Measurements from ENCODE around the gene ZDHHC11B. TPM values are rescaled to one million over a fixed set of nuclear protein-coding genes. Genes with fewer than 3 reads are reported as not detected.
A peak's percentile ranks its signal among the peaks of the same experiment; 100 is the strongest.
"Not testable (repeated sequence)": the region's sequence is repeated elsewhere in the genome, so short reads cannot be mapped to it uniquely, and the experiment has no call there.

Gene ZDHHC11B
- total and polyA plus RNA-seq, 2 experiments from 2014 or later = not detected

DNA sequence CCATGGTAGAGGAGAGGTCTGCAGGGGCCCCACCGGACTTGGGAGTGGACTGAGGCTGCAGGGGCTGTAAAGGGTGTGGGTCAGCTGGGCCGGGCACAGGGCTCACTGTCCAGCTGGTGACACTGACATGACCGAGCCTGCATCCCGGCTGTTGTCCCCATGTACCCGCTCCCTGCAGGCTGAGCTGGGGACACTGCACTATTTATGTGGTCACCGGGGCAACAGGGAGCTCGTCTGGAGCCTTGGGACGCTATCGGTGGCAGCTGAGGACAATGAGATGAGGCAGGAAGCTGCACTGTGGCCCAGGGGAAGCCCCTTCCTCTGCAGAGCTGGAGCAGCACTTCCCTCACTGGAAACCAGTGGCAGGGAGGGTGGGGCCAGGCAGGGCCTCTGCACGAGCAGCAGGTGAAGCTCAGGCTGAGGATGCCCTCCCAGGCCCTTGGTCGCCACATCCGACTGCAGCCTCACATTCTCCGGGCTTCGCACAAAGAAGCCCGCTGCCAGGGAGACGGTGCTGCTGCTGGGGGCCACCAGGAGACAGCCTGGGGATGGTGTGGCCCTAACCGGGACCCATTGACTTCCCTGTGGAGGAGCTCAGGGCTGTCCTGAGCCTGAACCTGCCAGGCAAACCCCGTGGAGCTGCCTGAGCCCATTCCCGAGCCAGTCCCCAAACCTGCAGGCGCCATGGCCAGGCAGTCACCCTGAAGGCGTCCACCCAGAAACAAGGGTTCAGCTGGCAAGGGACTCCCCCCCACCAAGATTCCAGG lies 26.4 kb downstream of the ZDHHC11B start:
- Histone ChIP-seq H3K9ac (no peak overlapping the region), H3K36me3 (ENCODE audit: low read depth) (no peaks in the 10 kb centered on the region), H3K27me3 (replicated peaks; ENCODE audit: insufficient read depth) (peaks cover 18% of the 10 kb centered on the region), H2AFZ (no peak overlapping the region), H3F3A (ENCODE audit: insufficient read depth) (no peaks in the 10 kb centered on the region), H3K9me2 (ENCODE audit: insufficient read depth) (no peaks in the 10 kb centered on the region), H3K4me1 (ENCODE audit: insufficient read depth) (no peaks in the 10 kb centered on the region), H4K20me1 (ENCODE audit: insufficient read depth) (no peaks in the 10 kb centered on the region), H3K4me3 (no peak overlapping the region), H3K27ac (no peak overlapping the region), H3K9me3 (ENCODE audit: low read depth) (no peaks in the 10 kb centered on the region), H3K4me2 (ENCODE audit: unreplicated experiment) (no peak overlapping the region), H3K79me2 (ENCODE audit: insufficient read depth) (no peaks in the 10 kb centered on the region)
- in situ Hi-C loops (cut with MboI) = no loop called here
- no peak for TF ChIP-seq EZH2phosphoT487 (IDR thresholded peaks at IDR 0.05; ENCODE audit: insufficient read depth, low read depth)
- no peak for TF ChIP-seq EZH2 (IDR thresholded peaks at IDR 0.05; ENCODE audit: insufficient read depth, poor library complexity, severe bottlenecking)
- 49 to 51% methylated on average over 20 to 21 of the region's 21 CpGs for WGBS, 2 experiments (ENCODE audit: low coverage in 1 of 2, low lambda C conversion rate in 2 of 2, missing lambda C conversion rate in 2 of 2)
- no peak for DNase-seq

DNA sequence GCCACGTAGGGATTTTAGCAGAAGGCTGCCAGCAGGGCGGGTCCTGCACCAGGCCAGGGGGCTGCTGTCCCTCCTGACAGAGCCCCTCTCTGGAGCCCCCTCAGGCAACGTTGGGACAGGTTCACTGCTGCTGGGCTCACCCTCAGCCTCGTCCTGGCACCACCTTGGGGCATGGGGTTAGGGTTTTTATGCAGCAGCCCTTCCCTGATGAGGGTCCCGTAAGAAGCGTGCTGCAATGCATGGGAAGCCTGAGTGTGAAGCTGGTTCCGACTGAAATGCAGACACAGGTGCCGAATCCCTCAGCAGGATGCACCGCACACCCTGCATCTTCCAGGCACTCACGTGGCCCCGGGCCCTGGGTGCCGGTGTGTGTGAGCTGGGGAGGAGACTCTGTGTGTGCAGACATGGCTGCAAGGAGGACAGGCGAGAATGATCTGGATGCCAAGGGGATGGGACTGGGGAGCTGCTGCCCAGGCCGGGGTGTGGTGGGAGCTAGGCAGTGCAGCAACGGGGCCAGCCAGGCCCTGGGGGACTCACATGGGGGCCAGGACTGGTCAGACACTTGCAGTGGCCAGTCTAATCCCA lies 27.1 kb downstream of the ZDHHC11B start:
- no peaks in the 10 kb centered on the region for H3K9me2 ChIP-seq (ENCODE audit: insufficient read depth)
- TF ChIP-seq EZH2 (IDR thresholded peaks at IDR 0.05; ENCODE audit: insufficient read depth, poor library complexity, severe bottlenecking) (no peak), EZH2phosphoT487 (IDR thresholded peaks at IDR 0.05; ENCODE audit: insufficient read depth, low read depth) (no peak)
- no peaks in the 10 kb centered on the region for H3F3A ChIP-seq (ENCODE audit: insufficient read depth)
- H3K9me3 ChIP-seq (ENCODE audit: low read depth) = no peaks in the 10 kb centered on the region
- peaks cover 18% of the 10 kb centered on the region for H3K27me3 ChIP-seq (replicated peaks; ENCODE audit: insufficient read depth)
- H3K9ac ChIP-seq = no peak overlapping the region
- no peaks in the 10 kb centered on the region for H3K4me1 ChIP-seq (ENCODE audit: insufficient read depth)
- 29 to 32% methylated on average over 15 of the region's 15 CpGs for WGBS, 2 experiments (ENCODE audit: low coverage in 1 of 2, low lambda C conversion rate in 2 of 2, missing lambda C conversion rate in 2 of 2)
- no peaks in the 10 kb centered on the region for H3K36me3 ChIP-seq (ENCODE audit: low read depth)
- H3K79me2 ChIP-seq (ENCODE audit: insufficient read depth) = no peaks in the 10 kb centered on the region
- no peak for DNase-seq
- in situ Hi-C loops (cut with MboI) = no loop called here
- H3K4me3 ChIP-seq = no peak overlapping the region
- H3K27ac ChIP-seq = no peak overlapping the region
- H3K4me2 ChIP-seq (ENCODE audit: unreplicated experiment) = no peak overlapping the region
- H2AFZ ChIP-seq = no peak overlapping the region
- H4K20me1 ChIP-seq (ENCODE audit: insufficient read depth) = no peaks in the 10 kb centered on the region

DNA sequence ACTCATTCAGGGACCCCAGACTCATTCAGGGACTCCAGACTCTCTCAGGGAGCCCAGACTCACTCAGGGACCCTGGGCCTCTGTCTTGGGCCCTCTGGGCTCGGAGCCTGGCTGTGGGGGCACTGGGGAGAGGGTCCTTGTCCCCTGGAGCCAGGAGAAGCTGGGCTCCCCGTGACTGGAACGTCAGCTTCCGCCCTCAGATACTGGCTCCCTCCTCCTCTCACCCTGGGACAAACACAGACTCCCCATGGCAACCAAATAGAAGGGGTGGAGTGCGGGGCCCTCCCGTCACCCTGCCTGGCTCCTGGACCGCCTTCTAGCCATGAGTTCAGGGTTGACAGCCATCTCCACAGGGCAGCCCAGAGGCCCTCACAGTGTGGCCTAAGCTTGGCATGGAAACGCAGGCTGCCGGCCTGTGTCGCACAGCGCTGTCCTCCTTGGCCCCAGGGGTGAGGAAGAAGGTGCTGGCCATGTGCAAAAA lies 27.6 kb downstream of the ZDHHC11B start:
- Histone ChIP-seq H3K4me2 (ENCODE audit: unreplicated experiment) (no peak overlapping the region), H4K20me1 (ENCODE audit: insufficient read depth) (no peaks in the 10 kb centered on the region), H3K27me3 (replicated peaks; ENCODE audit: insufficient read depth) (peaks cover 18% of the 10 kb centered on the region), H3K9me3 (ENCODE audit: low read depth) (no peaks in the 10 kb centered on the region), H3K9ac (no peak overlapping the region), H2AFZ (no peak overlapping the region), H3F3A (ENCODE audit: insufficient read depth) (no peaks in the 10 kb centered on the region), H3K4me1 (ENCODE audit: insufficient read depth) (no peaks in the 10 kb centered on the region), H3K9me2 (ENCODE audit: insufficient read depth) (no peaks in the 10 kb centered on the region), H3K79me2 (ENCODE audit: insufficient read depth) (no peaks in the 10 kb centered on the region), H3K36me3 (ENCODE audit: low read depth) (no peaks in the 10 kb centered on the region), H3K4me3 (no peak overlapping the region), H3K27ac (no peak overlapping the region)
- 10 to 17% methylated on average over 10 to 11 of the region's 11 CpGs for WGBS, 2 experiments (ENCODE audit: low coverage in 1 of 2, low lambda C conversion rate in 2 of 2, missing lambda C conversion rate in 2 of 2)
- in situ Hi-C loops (cut with MboI) = no loop called here
- DNase-seq = peak; percentile 12
- TF ChIP-seq EZH2 (IDR thresholded peaks at IDR 0.05; ENCODE audit: insufficient read depth, poor library complexity, severe bottlenecking) = no peak
- TF ChIP-seq EZH2phosphoT487 (IDR thresholded peaks at IDR 0.05; ENCODE audit: insufficient read depth, low read depth) = no peak

DNA sequence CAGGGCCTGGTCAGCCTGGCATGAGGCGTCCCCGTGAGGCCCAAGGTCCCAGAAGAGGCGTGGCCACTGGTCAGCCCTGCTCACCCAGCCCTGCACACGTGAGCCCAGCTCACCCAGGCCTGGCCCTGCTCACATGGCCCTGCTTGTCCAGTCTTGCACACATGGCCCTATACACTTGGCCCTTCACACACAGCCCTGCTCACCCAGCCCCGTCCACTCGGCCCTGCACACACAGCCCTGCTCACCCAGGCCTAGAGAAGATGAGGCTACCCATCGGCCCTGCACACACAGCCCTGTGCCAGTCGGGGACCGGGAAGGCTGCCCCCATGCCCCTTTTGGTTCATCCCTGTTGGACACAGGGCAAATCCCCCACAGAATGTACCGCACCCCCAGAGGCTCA lies 28.4 kb downstream of the ZDHHC11B start:
- H3F3A ChIP-seq (ENCODE audit: insufficient read depth) = no peaks in the 10 kb centered on the region
- 60 to 63% methylated on average over 8 to 10 of the region's 10 CpGs for WGBS, 2 experiments (ENCODE audit: low coverage in 1 of 2, low lambda C conversion rate in 2 of 2, missing lambda C conversion rate in 2 of 2)
- in situ Hi-C loops (cut with MboI) = no loop called here
- H3K79me2 ChIP-seq (ENCODE audit: insufficient read depth) = no peaks in the 10 kb centered on the region
- H3K36me3 ChIP-seq (ENCODE audit: low read depth) = no peaks in the 10 kb centered on the region
- H4K20me1 ChIP-seq (ENCODE audit: insufficient read depth) = no peaks in the 10 kb centered on the region
- no peak for DNase-seq
- H2AFZ ChIP-seq = no peak overlapping the region
- no peak overlapping the region for H3K9ac ChIP-seq
- no peak overlapping the region for H3K27ac ChIP-seq
- H3K4me1 ChIP-seq (ENCODE audit: insufficient read depth) = no peaks in the 10 kb centered on the region
- no peak overlapping the region for H3K4me2 ChIP-seq (ENCODE audit: unreplicated experiment)
- H3K9me3 ChIP-seq (ENCODE audit: low read depth) = no peaks in the 10 kb centered on the region
- no peak overlapping the region for H3K4me3 ChIP-seq
- peaks cover 18% of the 10 kb centered on the region for H3K27me3 ChIP-seq (replicated peaks; ENCODE audit: insufficient read depth)
- H3K9me2 ChIP-seq (ENCODE audit: insufficient read depth) = no peaks in the 10 kb centered on the region
- TF ChIP-seq EZH2 (IDR thresholded peaks at IDR 0.05; ENCODE audit: insufficient read depth, poor library complexity, severe bottlenecking) (no peak), EZH2phosphoT487 (IDR thresholded peaks at IDR 0.05; ENCODE audit: insufficient read depth, low read depth) (no peak)

DNA sequence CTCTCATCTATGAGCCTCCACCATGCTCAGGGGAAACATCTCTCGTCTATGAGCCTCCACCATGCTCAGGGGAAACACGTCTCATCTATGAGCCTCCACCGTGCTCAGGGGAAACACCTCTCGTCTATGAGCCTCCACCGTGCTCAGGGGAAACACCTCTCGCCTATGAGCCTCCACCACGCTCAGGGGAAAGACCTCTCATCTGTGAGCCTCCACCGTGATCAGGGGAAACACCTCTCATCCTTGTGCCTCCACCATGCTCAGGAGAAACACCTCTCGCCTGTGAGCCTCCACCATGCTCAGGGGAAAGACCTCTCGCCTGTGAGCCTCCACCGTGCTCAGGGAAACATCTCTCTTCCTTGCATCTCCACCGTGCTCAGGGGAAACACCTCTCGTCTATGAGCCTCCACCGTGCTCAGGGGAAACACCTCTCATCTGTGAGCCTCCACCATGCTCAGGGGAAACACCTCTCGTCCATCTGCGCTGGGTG lies 30.3 kb downstream of the ZDHHC11B start:
- H3K27ac ChIP-seq; H3K4me1 ChIP-seq (ENCODE audit: insufficient read depth); in situ Hi-C loops (cut with MboI); H3K79me2 ChIP-seq (ENCODE audit: insufficient read depth); H2AFZ ChIP-seq; H3F3A ChIP-seq (ENCODE audit: insufficient read depth); H3K9ac ChIP-seq; H4K20me1 ChIP-seq (ENCODE audit: insufficient read depth); H3K4me2 ChIP-seq (ENCODE audit: unreplicated experiment); H3K9me2 ChIP-seq (ENCODE audit: insufficient read depth); H3K9me3 ChIP-seq (ENCODE audit: low read depth); DNase-seq; H3K4me3 ChIP-seq; H3K36me3 ChIP-seq (ENCODE audit: low read depth): not testable (repeated sequence)
- WGBS, 2 experiments (ENCODE audit: low coverage in 1 of 2, low lambda C conversion rate in 2 of 2, missing lambda C conversion rate in 2 of 2) = 40 to 45% methylated on average over 12 to 15 of the region's 16 CpGs
- peaks cover 13% of the 10 kb centered on the region for H3K27me3 ChIP-seq (replicated peaks; ENCODE audit: insufficient read depth)

DNA sequence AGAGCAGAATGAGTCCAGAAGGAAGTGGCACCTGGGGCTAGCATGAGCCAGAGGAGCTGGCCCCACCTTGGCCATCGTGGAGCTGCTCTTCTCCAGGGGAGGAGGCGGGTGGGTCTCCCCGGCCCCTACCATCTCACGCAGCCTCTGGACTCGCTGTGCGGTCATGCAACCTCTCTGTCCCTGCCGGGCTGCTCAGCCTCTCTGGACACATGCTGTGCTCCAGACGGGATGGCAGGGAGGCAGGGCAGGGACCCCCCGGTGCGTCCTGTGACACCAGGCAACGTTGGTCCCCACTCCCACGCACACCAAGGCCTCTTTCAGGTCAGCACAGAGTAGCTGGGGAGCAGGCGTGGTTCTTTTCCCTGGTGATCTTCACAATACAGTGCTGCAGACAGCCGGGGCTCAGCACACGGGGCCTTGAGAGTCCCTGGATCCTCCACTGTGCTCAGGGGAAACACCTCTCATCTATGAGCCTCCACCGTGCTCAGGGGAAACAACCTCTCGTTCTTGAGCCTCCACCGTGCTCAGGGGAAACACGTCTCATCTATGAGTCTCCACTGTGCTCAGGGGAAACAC lies 30.9 kb downstream of the ZDHHC11B start:
- H3K4me1 ChIP-seq (ENCODE audit: insufficient read depth); H4K20me1 ChIP-seq (ENCODE audit: insufficient read depth); H2AFZ ChIP-seq; H3K27me3 ChIP-seq (replicated peaks; ENCODE audit: insufficient read depth); H3K36me3 ChIP-seq (ENCODE audit: low read depth); H3K27ac ChIP-seq; H3K79me2 ChIP-seq (ENCODE audit: insufficient read depth); in situ Hi-C loops (cut with MboI); DNase-seq; H3K4me3 ChIP-seq; H3K9me2 ChIP-seq (ENCODE audit: insufficient read depth); H3F3A ChIP-seq (ENCODE audit: insufficient read depth); H3K9me3 ChIP-seq (ENCODE audit: low read depth); H3K9ac ChIP-seq; H3K4me2 ChIP-seq (ENCODE audit: unreplicated experiment): not testable (repeated sequence)
- 61 to 77% methylated on average over 9 to 14 of the region's 19 CpGs for WGBS, 2 experiments (ENCODE audit: low coverage in 1 of 2, low lambda C conversion rate in 2 of 2, missing lambda C conversion rate in 2 of 2)
